ENCODE results near the gene ZNF267. TPM values are rescaled to one million over a fixed set of nuclear protein-coding genes. Genes with fewer than 3 reads are reported as not detected.
A peak's percentile ranks its signal among the peaks of the same experiment; 100 is the strongest.

ZNF267 gene
- total RNA-seq, 1 experiment from 2014 or later, result 25.5 TPM

DNA sequence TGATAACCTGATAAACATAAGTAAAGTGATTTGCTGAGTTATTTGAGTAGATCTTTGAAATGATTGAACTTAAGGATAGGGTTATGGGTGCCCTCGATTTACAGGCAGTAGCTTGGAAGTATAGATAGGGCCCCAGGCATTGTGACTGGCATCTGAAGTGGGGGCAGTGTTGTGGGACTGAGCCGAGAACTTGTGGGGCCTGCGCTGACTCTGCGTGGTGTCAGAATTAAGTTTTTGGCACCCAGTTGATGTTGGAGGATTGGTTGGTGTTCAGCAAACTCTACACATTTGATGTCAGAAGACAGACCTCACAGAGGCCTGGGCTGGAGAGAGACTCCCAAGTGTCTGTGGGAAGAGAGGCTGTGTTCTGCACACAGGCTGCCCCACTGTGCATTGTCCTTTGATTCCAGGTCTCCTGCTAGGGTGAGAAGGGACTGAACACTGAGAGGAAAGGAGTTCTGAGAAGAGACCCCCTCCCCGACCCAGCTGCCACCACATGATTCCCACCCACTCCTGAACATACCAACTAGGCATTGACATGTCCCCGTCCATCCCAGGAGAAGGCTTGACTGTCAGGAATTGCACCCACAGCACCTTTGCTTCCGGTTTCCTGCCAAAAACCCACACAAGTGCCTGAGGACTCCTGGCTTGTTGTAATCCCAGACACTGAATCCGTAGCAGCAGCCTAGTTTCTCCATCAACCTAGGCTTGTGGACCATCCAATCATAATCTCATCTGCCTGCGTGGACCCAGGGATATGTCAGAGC, 4.5 kb downstream of the ZNF267 start:
- Histone ChIP-seq H3K4me3 (ENCODE audit: low read depth, low read length) (no peak overlapping the region), H3K27me3 (replicated peaks; ENCODE audit: control insufficient read depth, insufficient read depth, low read length) (no peaks in the 10 kb centered on the region), H3K36me3 (ENCODE audit: control insufficient read depth, insufficient read depth, low read length) (no peaks in the 10 kb centered on the region; the same call in 1 of the 2 replicates), H3K4me1 (peaks cover 36% of the 10 kb centered on the region), H3K9me3 (no peaks in the 10 kb centered on the region)
- H3K4me1 Mint-ChIP-seq (ENCODE audit: low read depth, unreplicated experiment), result peaks cover 12% of the 10 kb centered on the region
- TF ChIP-seq, protein P1, sequence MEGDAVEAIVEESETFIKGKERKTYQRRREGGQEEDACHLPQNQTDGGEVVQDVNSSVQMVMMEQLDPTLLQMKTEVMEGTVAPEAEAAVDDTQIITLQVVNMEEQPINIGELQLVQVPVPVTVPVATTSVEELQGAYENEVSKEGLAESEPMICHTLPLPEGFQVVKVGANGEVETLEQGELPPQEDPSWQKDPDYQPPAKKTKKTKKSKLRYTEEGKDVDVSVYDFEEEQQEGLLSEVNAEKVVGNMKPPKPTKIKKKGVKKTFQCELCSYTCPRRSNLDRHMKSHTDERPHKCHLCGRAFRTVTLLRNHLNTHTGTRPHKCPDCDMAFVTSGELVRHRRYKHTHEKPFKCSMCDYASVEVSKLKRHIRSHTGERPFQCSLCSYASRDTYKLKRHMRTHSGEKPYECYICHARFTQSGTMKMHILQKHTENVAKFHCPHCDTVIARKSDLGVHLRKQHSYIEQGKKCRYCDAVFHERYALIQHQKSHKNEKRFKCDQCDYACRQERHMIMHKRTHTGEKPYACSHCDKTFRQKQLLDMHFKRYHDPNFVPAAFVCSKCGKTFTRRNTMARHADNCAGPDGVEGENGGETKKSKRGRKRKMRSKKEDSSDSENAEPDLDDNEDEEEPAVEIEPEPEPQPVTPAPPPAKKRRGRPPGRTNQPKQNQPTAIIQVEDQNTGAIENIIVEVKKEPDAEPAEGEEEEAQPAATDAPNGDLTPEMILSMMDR (IDR thresholded peaks at IDR 0.05; ENCODE audit: insufficient read depth in 1 of 2, low read depth in 1 of 2, low read length in 1 of 2, severe bottlenecking in 1 of 2, unreplicated experiment in 1 of 2), result no peak
- ChIA-PET POLR2A (interaction anchor here (0.9 kb wide), 1 partner anchor 165 kb away, joined by 3 read pairs; a partner anchor contains a TSS), CTCF (interaction anchor here (0.5 kb wide), 1 partner anchor 9 kb away, joined by 3 read pairs; no protein-coding TSS in a partner anchor)
- intact Hi-C loops (cut with micrococcal nuclease; ENCODE audit: unreplicated experiment), result loop anchor here (10.0 kb wide), 1 partner anchor 423 kb away; the partner anchor contains the start of gene ARMC5
- no peaks in the 10 kb centered on the region for H3K27me3 Mint-ChIP-seq (ENCODE audit: insufficient read depth, unreplicated experiment)
- peak overlapping the region; percentile 58 for H3K27ac Mint-ChIP-seq (ENCODE audit: unreplicated experiment)
- peak overlapping the region; percentile 50 for H3K4me3 Mint-ChIP-seq (ENCODE audit: unreplicated experiment)
- H3K36me3 Mint-ChIP-seq (ENCODE audit: insufficient read depth, unreplicated experiment), result peaks cover 42% of the 10 kb centered on the region
- BruUV-seq (replicated peaks), result no TSS peak
- no peak for DNase-seq
- no peaks in the 10 kb centered on the region for H3K9me3 Mint-ChIP-seq (ENCODE audit: unreplicated experiment)

DNA sequence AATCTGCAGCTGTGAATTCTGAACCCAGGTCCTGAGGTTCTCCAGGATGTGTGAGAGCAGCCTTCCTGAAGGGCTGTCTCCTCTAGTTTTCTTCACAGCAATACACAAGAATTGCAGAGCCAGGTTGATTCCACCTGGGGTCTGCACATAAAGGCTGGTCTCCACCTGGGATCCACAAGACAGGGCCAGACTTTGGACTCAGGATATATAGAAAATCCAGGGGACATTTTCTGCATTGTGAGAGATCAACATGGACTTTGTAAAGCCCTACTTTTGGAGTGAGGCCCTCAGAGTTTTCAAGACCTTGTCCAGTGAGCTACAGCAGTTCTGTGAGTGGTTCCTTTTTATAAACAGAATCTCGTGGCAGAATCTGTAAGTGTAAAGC, 6.3 kb downstream of the ZNF267 start:
- peaks cover 42% of the 10 kb centered on the region for H3K36me3 Mint-ChIP-seq (ENCODE audit: insufficient read depth, unreplicated experiment)
- no peaks in the 10 kb centered on the region for H3K27me3 Mint-ChIP-seq (ENCODE audit: insufficient read depth, unreplicated experiment)
- BruUV-seq (replicated peaks), result no TSS peak
- no peaks in the 10 kb centered on the region for H3K9me3 Mint-ChIP-seq (ENCODE audit: unreplicated experiment)
- peak overlapping the region; percentile 59 for H3K27ac Mint-ChIP-seq (ENCODE audit: unreplicated experiment)
- H3K9me3 ChIP-seq, result no peaks in the 10 kb centered on the region
- intact Hi-C loops (cut with micrococcal nuclease; ENCODE audit: unreplicated experiment), result loop anchor here (10.0 kb wide), 1 partner anchor 425 kb away; the partner anchor contains the start of gene ARMC5
- ChIA-PET POLR2A (no interaction called here), CTCF (no interaction called here)
- peaks cover 33% of the 10 kb centered on the region for H3K4me1 ChIP-seq
- H3K4me1 Mint-ChIP-seq (ENCODE audit: low read depth, unreplicated experiment), result peaks cover 12% of the 10 kb centered on the region
- no peak overlapping the region for H3K4me3 Mint-ChIP-seq (ENCODE audit: unreplicated experiment)
- no peak for DNase-seq
- H3K36me3 ChIP-seq (ENCODE audit: control insufficient read depth, insufficient read depth, low read length), result no peaks in the 10 kb centered on the region; the same call in 1 of the 2 replicates
- no peaks in the 10 kb centered on the region for H3K27me3 ChIP-seq (replicated peaks; ENCODE audit: control insufficient read depth, insufficient read depth, low read length)
- H3K4me3 ChIP-seq (ENCODE audit: low read depth, low read length), result no peak overlapping the region
- TF ChIP-seq, protein P1 (IDR thresholded peaks at IDR 0.05; ENCODE audit: insufficient read depth in 1 of 2, low read depth in 1 of 2, low read length in 1 of 2, severe bottlenecking in 1 of 2, unreplicated experiment in 1 of 2), result no peak

DNA sequence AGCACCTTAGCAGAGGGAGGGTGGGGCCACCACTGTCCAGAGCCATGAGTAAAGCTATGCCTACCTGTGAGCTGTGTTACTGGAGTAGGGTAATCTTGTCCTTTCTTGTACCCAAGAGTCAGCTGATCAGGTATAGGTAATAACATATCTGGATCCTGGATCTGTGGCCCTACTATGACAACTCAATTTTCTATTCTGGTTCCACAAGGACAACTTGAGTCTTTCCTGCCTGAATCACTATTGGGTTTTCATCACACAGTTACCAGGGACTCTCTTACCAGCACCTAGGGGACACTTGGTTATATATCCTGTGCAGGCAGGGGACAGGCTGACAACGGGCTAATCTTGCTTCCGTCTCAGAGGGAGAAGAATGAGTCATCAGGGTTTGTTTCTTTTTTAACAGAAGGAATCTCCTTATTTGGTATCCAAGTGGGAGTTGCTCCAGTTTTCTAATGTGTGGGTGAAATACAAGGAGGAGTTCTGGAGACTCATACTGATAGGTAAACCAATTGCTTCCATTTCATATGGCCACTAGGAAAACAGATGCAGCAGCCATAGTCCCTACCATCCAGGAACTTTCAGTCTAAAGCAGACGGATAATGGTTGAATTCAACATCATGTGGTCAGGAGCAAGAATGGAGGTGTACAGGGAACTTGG, 6.8 kb downstream of the ZNF267 start:
- no peak overlapping the region for H3K27ac Mint-ChIP-seq (ENCODE audit: unreplicated experiment)
- Histone ChIP-seq H3K36me3 (ENCODE audit: control insufficient read depth, insufficient read depth, low read length) (peaks cover 2% of the 10 kb centered on the region; the same call in 1 of the 2 replicates), H3K9me3 (no peaks in the 10 kb centered on the region), H3K27me3 (replicated peaks; ENCODE audit: control insufficient read depth, insufficient read depth, low read length) (no peaks in the 10 kb centered on the region), H3K4me3 (ENCODE audit: low read depth, low read length) (no peak overlapping the region), H3K4me1 (peaks cover 33% of the 10 kb centered on the region)
- intact Hi-C loops (cut with micrococcal nuclease; ENCODE audit: unreplicated experiment), result no loop called here
- H3K27me3 Mint-ChIP-seq (ENCODE audit: insufficient read depth, unreplicated experiment), result no peaks in the 10 kb centered on the region
- H3K9me3 Mint-ChIP-seq (ENCODE audit: unreplicated experiment), result no peaks in the 10 kb centered on the region
- H3K4me1 Mint-ChIP-seq (ENCODE audit: low read depth, unreplicated experiment), result peaks cover 12% of the 10 kb centered on the region
- H3K36me3 Mint-ChIP-seq (ENCODE audit: insufficient read depth, unreplicated experiment), result peaks cover 47% of the 10 kb centered on the region
- BruUV-seq (replicated peaks), result no TSS peak
- no peak for DNase-seq
- CTCF ChIA-PET, result interaction anchor here (0.5 kb wide), 1 partner anchor 739 kb away, joined by 3 read pairs; no protein-coding TSS in a partner anchor
- H3K4me3 Mint-ChIP-seq (ENCODE audit: unreplicated experiment), result no peak overlapping the region
- POLR2A ChIA-PET, result no interaction called here
- TF ChIP-seq, protein P1 (IDR thresholded peaks at IDR 0.05; ENCODE audit: insufficient read depth in 1 of 2, low read depth in 1 of 2, low read length in 1 of 2, severe bottlenecking in 1 of 2, unreplicated experiment in 1 of 2), result no peak
